RWPE2 (cell line): ENCODE data around the gene LAMA1.
A peak's percentile ranks its signal among the peaks of the same experiment; 100 is the strongest.

Experiments
- ATAC-seq: fragments of 200-7000 bp; cut with Tn5 transposase; 3 replicates; pipeline ENCODE4 v1.9.1; 2021; ENCODE audit warnings: low read depth
- DNase-seq: peaks from one replicate; pipeline ENCODE4 v3.0.0-alpha.2; 2020; ENCODE audit warnings: low spot score
- H3K27ac ChIP-seq: fragments of 450-650 bp; 2 replicates; pipeline ENCODE4 v1.5.1; 2017; ENCODE audit warnings: mild to moderate bottlenecking; ENCODE audit not compliant: poor library complexity, severe bottlenecking
- H3K27me3 ChIP-seq: fragments of 250-450 bp; sonication (Bioruptor Pico); 2 replicates; pipeline ENCODE4 v1.5.1; 2021; ENCODE audit warnings: mild to moderate bottlenecking, moderate library complexity; ENCODE audit not compliant: insufficient read depth, poor library complexity, severe bottlenecking
- H3K36me3 ChIP-seq: fragments of 250-450 bp; sonication (Bioruptor Pico); 2 replicates; pipeline ENCODE4 v1.5.1; 2020; ENCODE audit warnings: low read depth, mild to moderate bottlenecking, moderate library complexity
- H3K4me1 ChIP-seq: fragments of 250-450 bp; sonication (Bioruptor Pico); 2 replicates; pipeline ENCODE4 v1.5.1; 2021; ENCODE audit warnings: mild to moderate bottlenecking, moderate library complexity; ENCODE audit not compliant: insufficient read depth, poor library complexity, severe bottlenecking
- H3K4me3 ChIP-seq: fragments of 250-450 bp; sonication (Bioruptor Pico); 2 replicates; pipeline ENCODE4 v1.5.1; 2021; ENCODE audit warnings: mild to moderate bottlenecking, moderate library complexity; ENCODE audit not compliant: severe bottlenecking
- H3K9me3 ChIP-seq: fragments of 250-450 bp; sonication (Bioruptor Pico); 2 replicates; pipeline ENCODE4 v1.5.1; 2021; ENCODE audit warnings: mild to moderate bottlenecking, moderate library complexity; ENCODE audit not compliant: severe bottlenecking
- TF ChIP-seq, protein P1 (sequence below): fragments of 450-650 bp; IDR thresholded peaks from one replicate; pipeline ENCODE4 v1.5.1; 2017; ENCODE audit warnings: mild to moderate bottlenecking, moderate library complexity; ENCODE audit not compliant: poor library complexity, severe bottlenecking

Gene LAMA1

DNA sequence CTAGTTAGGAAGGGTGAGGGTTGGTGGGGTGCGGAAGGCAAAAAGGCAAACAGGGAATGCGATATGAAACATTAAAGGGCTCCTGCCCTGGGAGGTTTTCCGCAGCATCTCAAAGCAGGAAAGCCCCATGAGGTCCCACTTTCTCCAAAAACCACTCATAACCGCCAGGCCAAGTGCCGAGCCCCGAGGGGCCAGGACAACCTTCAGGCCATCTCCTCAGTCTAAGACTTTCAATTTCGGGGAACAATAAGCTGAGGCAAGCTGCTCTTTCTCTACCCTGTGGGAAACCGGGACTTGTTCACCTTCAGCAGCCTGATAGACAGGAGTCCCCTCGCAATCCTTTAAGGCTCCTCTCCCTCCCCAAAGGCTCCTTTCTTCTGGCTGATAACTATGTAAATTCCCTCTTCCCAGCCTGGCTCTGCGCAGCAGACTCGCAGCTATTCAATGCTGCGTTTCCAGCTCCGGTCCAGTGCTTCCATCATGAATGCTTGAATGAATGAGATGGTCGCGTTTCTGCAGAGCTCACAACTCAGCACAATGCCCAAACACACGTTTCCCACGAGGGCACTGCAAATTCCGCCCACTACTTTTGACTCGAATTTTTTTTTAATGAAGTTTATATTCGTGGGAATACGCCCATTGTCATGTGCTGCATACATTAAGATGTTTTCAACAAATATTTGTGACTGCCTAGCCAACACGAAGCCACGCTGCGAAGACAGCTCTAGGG, 1.4 kb downstream of the LAMA1 start:
- Histone ChIP-seq H3K27ac (no peak overlapping the region), H3K4me3 (peak overlapping the region; percentile 37), H3K9me3 (no peaks in the 10 kb centered on the region), H3K27me3 (peaks cover 32% of the 10 kb centered on the region), H3K4me1 (no peaks in the 10 kb centered on the region), H3K36me3 (no peaks in the 10 kb centered on the region)
- peak; percentile 46; the same call in 2 of the 3 replicates for ATAC-seq
- DNase-seq: no peak
- TF ChIP-seq, protein P1, sequence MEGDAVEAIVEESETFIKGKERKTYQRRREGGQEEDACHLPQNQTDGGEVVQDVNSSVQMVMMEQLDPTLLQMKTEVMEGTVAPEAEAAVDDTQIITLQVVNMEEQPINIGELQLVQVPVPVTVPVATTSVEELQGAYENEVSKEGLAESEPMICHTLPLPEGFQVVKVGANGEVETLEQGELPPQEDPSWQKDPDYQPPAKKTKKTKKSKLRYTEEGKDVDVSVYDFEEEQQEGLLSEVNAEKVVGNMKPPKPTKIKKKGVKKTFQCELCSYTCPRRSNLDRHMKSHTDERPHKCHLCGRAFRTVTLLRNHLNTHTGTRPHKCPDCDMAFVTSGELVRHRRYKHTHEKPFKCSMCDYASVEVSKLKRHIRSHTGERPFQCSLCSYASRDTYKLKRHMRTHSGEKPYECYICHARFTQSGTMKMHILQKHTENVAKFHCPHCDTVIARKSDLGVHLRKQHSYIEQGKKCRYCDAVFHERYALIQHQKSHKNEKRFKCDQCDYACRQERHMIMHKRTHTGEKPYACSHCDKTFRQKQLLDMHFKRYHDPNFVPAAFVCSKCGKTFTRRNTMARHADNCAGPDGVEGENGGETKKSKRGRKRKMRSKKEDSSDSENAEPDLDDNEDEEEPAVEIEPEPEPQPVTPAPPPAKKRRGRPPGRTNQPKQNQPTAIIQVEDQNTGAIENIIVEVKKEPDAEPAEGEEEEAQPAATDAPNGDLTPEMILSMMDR: no peak

- Histone ChIP-seq H3K9me3 (no peaks in the 10 kb centered on the region), H3K4me3 (no peak overlapping the region), H3K36me3 (no peaks in the 10 kb centered on the region), H3K4me1 (no peaks in the 10 kb centered on the region), H3K27ac (no peak overlapping the region), H3K27me3 (peaks cover 18% of the 10 kb centered on the region)
- ATAC-seq (no peak), DNase-seq (no peak)
- TF ChIP-seq, protein P1: no peak
Observed at GRCh38 chr18:7112936-7113335, 4.7 kb downstream of the LAMA1 start.

GRCh38 chr18:7111134-7111533, 6.5 kb downstream of the LAMA1 start:
- ATAC-seq: no peak
- TF ChIP-seq, protein P1: no peak
- Histone ChIP-seq H3K27ac (no peak overlapping the region), H3K4me1 (no peaks in the 10 kb centered on the region), H3K27me3 (peaks cover 3% of the 10 kb centered on the region), H3K36me3 (no peaks in the 10 kb centered on the region), H3K9me3 (no peaks in the 10 kb centered on the region), H3K4me3 (no peak overlapping the region)
- no peak for DNase-seq

DNA sequence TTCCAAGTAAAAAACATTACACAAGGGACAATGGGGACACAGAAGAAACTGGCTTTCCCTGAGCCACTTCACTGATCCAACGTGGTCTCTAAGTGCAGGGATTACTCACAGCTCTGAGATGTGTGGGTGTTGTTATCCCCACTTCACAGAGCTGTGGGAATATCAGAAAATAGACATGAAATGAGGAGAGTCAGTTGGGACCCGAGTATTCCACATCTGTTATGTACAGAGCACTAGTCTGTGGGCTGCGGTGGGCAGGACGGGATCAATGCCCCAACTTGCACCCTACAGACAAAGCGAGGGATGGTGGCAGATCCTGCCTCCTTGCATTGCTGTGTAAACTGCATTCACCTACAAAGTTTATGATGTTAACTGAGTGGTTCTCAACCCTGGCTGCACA, 11.7 kb downstream of the LAMA1 start:
- Histone ChIP-seq H3K27me3 (no peaks in the 10 kb centered on the region), H3K9me3 (no peaks in the 10 kb centered on the region), H3K4me1 (no peaks in the 10 kb centered on the region), H3K4me3 (no peak overlapping the region), H3K27ac (no peak overlapping the region), H3K36me3 (no peaks in the 10 kb centered on the region)
- ATAC-seq (no peak), DNase-seq (no peak)
- TF ChIP-seq, protein P1: no peak

DNA sequence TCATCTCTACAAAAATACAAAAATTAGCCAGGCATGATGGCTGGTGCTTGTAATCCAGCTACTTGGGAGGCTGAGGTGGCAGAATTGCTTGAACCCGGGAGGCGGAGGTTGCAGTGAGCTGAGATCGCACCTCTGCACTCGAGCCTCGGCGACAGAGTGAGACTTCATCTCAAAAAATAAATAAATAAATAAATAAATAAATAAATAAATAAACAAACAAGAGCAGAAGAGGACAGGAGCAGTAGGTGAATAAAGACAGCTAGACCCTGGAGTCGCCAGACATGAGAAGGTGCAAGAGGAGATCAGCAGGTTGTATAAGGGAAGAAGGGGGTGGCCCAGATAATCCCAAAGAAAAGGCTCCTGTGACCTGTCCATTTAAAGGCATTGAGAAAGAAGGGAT, 12.3 kb downstream of the LAMA1 start:
- H3K27ac ChIP-seq: no peak overlapping the region
- H3K36me3 ChIP-seq: no peaks in the 10 kb centered on the region
- no peak for DNase-seq
- no peaks in the 10 kb centered on the region for H3K4me1 ChIP-seq
- H3K4me3 ChIP-seq: no peak overlapping the region
- no peak for ATAC-seq
- no peaks in the 10 kb centered on the region for H3K9me3 ChIP-seq
- TF ChIP-seq, protein P1: no peak
- no peaks in the 10 kb centered on the region for H3K27me3 ChIP-seq
